ENCODE results near the gene STAG1.

- TF ChIP-seq TAF1 (IDR thresholded peaks at IDR 0.05; ENCODE audit: low read depth, low read length) (no peak), POLR2A (IDR thresholded peaks at IDR 0.05; ENCODE audit: low read depth, low read length) (no peak), POLR2AphosphoS5 (IDR thresholded peaks at IDR 0.05; ENCODE audit: low read depth, low read length) (no peak), SPI1 (IDR thresholded peaks at IDR 0.05; ENCODE audit: low read depth, low read length) (no peak), POU2F2 (IDR thresholded peaks at IDR 0.05; ENCODE audit: low read depth, low read length) (no peak)
Observed at GRCh38 chr3:136753326-136753939, 1.3 kb upstream of the STAG1 start.

Data from GM12891 (cell line).